ENCODE measurements around the gene TPSD1. TPM values are rescaled to one million over a fixed set of nuclear protein-coding genes. Genes with fewer than 3 reads are reported as not detected.

TPSD1 gene
- total RNA-seq, 1 experiment from 2014 or later = 0.26 TPM

- no TSS peak for BruUV-seq (replicated peaks)
- no peak overlapping the region for H3K27ac ChIP-seq (ENCODE audit: low read length)
- peaks cover 9% of the 10 kb centered on the region for H3K4me1 ChIP-seq (ENCODE audit: control insufficient read depth, insufficient read depth, low read length)
- in situ Hi-C loops (cut with HindIII; ENCODE audit: low pct_unique_long_range_greater_than_20kb, low sequenced_read_pairs) = no loop called here
- H3K4me3 ChIP-seq (ENCODE audit: low read depth in 2 of 2, low read length in 2 of 2) = no peak overlapping the region
- POLR2A ChIA-PET = no interaction called here
- TF ChIP-seq CTCF (IDR thresholded peaks at IDR 0.05) (no peak), TCF7L2 (IDR thresholded peaks at IDR 0.05; ENCODE audit: low read depth, low read length) (no peak), SIN3A (IDR thresholded peaks at IDR 0.05; ENCODE audit: borderline replicate concordance, insufficient read depth, low read depth, low read length) (no peak), POLR2AphosphoS5 (IDR thresholded peaks at IDR 0.05; ENCODE audit: low read depth, low read length) (no peak), REST (IDR thresholded peaks at IDR 0.05; ENCODE audit: insufficient read depth in 1 of 2, low read depth in 2 of 2, low read length in 1 of 2) (no peak)
- no peak for ATAC-seq
- no peak for DNase-seq (ENCODE audit: low read depth, low spot score)
- intact Hi-C loops (cut with micrococcal nuclease; ENCODE audit: unreplicated experiment) = no loop called here
- H3K9me3 ChIP-seq (ENCODE audit: control insufficient read depth, insufficient read depth, low read depth, low read length) = no peaks in the 10 kb centered on the region
- CTCF ChIA-PET = no interaction called here
- no peaks in the 10 kb centered on the region for H3K27me3 ChIP-seq (ENCODE audit: control insufficient read depth, insufficient read depth, low read length)
- no peaks in the 10 kb centered on the region for H3K36me3 ChIP-seq (ENCODE audit: control insufficient read depth, insufficient read depth, low read length)
Measured at GRCh38 chr16:1281517-1281916, 25.6 kb downstream of the TPSD1 start.

GRCh38 chr16:1282324-1282973, 26.6 kb downstream of the TPSD1 start:
- CTCF ChIA-PET = no interaction called here
- intact Hi-C loops (cut with micrococcal nuclease; ENCODE audit: unreplicated experiment) = no loop called here
- Histone ChIP-seq H3K9me3 (ENCODE audit: control insufficient read depth, insufficient read depth, low read depth, low read length) (no peaks in the 10 kb centered on the region), H3K4me3 (ENCODE audit: low read depth in 2 of 2, low read length in 2 of 2) (no peak overlapping the region), H3K27ac (ENCODE audit: low read length) (no peak overlapping the region), H3K4me1 (ENCODE audit: control insufficient read depth, insufficient read depth, low read length) (peaks cover 9% of the 10 kb centered on the region), H3K36me3 (ENCODE audit: control insufficient read depth, insufficient read depth, low read length) (no peaks in the 10 kb centered on the region), H3K27me3 (ENCODE audit: control insufficient read depth, insufficient read depth, low read length) (no peaks in the 10 kb centered on the region)
- no TSS peak for BruUV-seq (replicated peaks)
- no peak for ATAC-seq
- in situ Hi-C loops (cut with HindIII; ENCODE audit: low pct_unique_long_range_greater_than_20kb, low sequenced_read_pairs) = no loop called here
- no peak for DNase-seq (ENCODE audit: low read depth, low spot score)
- POLR2A ChIA-PET = no interaction called here
- TF ChIP-seq TCF7L2 (IDR thresholded peaks at IDR 0.05; ENCODE audit: low read depth, low read length) (no peak), CTCF (IDR thresholded peaks at IDR 0.05) (no peak), REST (IDR thresholded peaks at IDR 0.05; ENCODE audit: insufficient read depth in 1 of 2, low read depth in 2 of 2, low read length in 1 of 2) (no peak), SIN3A (IDR thresholded peaks at IDR 0.05; ENCODE audit: borderline replicate concordance, insufficient read depth, low read depth, low read length) (no peak), POLR2AphosphoS5 (IDR thresholded peaks at IDR 0.05; ENCODE audit: low read depth, low read length) (no peak)

All from Panc1 (cell line).